HT-29 (cell line): ENCODE data around the gene RMC1. TPM values are rescaled to one million over a fixed set of nuclear protein-coding genes. Genes with fewer than 3 reads are reported as not detected.
"Not testable (repeated sequence)": the region's sequence is repeated elsewhere in the genome, so short reads cannot be mapped to it uniquely, and the experiment has no call there.

Source experiments
- DNase-seq: peaks from one replicate; pipeline ENCODE4 v3.0.0-alpha.2; 2015; ENCODE audit warnings: low spot score
- total RNA-seq: library from RNA; depleted of rRNA; stranded (reverse); fragments of >200 nt; shearing (Covaris generic); gene quantifications from 2 replicates; pipeline ENCODE4 v1.2.3, GENCODE V29; 2014

Gene RMC1
- total RNA-seq, 1 experiment from 2014 or later = 11.6 TPM

DNA sequence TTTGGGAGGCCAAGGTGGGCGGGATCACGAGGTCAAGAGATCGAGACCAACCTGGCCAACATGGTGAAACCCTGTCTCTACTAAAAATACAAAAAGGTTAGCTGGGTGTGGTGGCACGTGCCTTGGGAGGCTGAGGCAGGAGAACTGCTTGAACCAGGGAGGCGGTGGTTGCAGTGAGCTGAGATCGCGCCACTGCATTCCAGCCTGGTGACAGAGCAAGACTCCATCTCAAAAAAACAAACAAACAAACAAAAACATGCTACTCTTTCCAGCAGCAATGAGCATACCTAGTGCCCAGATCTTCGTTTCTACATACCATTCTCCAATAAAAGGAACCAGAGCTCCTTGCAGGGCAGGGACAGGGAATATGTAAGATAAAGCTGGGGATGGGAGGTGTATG, 54.2 kb downstream of the RMC1 start:
- DNase-seq = not testable (repeated sequence)

DNA sequence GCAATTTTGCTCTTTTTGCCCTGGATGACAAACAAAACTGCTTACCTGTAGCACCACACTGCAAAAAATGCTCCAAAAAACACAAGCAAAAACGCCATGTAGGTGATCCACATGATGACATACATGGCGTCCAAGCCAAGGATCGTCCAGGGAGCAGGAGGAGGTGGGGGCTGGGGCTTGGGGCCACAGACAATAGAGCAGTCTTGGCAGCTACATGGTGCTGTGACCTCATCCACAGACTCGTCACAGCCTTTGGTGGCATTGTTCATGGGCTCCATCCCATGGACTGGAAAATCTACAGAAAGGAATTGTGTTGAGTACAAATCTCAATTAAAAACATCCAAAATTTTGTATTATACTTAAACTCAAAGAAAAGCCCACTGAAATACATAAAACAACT, 56.9 kb downstream of the RMC1 start:
- no peak for DNase-seq

DNA sequence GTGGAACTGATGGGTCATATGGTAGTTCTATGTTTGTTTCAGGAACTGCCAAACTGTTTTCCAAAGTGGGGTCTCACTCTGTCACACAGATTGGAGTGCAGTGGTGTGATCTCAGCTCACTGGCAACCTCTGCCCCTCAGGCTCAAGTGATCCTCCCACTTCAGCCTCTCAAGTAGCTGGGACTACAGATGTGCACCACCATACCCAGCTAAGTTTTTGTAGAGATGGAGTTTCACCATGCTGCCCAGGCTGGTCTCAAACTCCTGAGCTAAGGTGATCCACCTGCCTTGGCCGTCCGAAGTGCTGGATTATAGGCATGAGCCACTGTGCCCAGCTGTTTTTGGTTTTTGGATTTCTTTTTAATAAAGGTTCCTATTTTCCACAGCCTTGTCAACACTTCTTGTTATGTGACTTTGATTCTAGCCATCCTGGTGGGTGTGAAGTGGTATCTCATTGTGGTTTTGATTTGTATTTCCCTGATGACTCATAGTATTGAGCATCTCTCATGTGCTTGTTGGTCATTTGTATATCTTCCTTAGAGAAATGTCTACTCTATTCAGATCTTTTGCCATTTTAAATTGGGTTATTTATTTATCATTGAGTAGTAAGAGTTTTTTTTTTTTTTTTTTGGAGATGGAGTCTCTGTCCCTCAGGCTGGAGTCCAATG, 60.2 kb downstream of the RMC1 start:
- no peak for DNase-seq

DNA sequence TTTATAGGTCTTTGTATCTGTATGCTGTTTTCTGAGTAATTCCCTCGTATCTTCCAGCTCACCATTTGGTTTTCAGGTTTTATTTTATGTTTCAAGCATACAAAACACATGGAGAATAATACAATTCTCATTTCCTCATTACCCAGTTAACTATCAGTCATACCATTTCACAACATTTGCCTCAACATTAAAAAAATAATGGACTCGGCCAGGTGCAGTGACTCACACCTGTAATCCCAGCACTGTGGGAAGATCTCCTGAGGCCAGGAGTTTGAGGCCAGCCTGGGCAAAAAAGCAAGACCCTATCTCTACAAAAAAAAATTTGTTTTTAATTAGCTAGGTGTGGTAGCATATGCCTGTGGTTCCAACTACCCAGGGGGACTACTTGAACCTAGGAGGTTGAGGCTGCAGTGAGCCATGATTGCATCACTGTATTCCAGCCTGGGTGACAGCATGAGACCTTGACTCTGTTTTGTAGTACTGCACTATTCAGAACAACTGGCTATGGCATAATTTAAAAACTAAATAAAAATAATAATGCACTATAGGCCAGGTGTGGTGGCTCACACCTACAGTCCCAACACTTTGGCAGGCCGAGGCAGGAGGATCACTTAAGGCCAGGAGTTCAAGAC, 62.7 kb downstream of the RMC1 start:
- no peak for DNase-seq

DNA sequence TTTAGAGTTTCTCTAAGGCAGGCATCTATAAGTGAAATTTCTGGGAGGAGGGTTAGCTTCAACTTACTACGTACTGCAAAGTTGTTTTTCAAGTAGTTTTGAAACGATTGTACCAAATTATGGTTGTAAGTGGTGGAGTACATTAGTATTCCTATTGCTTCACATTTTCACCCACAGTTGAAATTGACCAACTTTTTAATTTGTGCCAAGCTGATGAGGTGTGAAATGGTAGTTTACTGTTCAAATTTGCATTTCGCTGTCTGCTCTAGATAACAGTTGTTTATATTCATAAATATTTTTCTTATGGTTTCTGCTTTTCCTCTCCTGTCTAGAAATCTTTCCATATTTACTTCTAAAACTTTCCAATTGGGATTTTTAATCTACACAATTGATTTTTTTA, 64.4 kb downstream of the RMC1 start:
- DNase-seq = no peak

DNA sequence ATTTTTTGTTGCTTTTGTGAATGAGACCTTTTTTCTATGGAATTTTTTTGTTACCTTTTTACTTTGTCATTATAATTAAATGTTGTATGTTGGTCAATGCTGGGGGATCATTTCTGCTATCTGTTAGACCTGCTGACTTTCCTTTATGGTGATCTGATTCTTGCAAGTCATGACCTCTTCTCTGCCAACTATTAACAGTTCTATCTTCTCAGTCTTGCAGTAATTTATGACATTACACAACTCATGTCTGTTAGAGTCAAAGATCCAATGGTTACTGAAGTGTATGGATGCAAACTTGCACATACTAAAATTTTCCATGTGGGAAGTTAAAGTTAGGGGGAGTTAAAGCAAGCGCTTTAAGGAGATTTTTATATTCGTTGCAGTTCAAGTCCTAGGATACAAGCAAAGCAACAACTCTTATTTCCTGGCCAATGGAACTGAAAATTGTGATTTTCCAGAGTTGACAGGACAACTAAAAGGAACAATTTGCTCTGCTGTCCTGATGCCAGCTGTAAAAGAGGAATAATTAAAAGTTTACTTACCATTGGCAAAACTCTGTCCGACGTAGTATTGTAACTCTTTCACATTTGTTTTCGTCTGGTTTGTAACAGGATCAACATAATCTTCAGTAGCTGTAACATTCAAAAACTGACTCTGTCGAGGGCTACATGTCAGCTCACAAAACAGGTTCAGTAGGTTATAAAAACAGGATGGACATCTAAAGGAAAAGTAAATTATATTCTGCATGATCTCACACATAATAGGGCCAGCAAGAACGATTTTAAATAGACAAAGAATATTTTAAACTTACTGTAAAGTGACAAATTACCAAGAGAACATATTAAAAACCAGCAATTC, 65.2 kb downstream of the RMC1 start:
- no peak for DNase-seq

DNA sequence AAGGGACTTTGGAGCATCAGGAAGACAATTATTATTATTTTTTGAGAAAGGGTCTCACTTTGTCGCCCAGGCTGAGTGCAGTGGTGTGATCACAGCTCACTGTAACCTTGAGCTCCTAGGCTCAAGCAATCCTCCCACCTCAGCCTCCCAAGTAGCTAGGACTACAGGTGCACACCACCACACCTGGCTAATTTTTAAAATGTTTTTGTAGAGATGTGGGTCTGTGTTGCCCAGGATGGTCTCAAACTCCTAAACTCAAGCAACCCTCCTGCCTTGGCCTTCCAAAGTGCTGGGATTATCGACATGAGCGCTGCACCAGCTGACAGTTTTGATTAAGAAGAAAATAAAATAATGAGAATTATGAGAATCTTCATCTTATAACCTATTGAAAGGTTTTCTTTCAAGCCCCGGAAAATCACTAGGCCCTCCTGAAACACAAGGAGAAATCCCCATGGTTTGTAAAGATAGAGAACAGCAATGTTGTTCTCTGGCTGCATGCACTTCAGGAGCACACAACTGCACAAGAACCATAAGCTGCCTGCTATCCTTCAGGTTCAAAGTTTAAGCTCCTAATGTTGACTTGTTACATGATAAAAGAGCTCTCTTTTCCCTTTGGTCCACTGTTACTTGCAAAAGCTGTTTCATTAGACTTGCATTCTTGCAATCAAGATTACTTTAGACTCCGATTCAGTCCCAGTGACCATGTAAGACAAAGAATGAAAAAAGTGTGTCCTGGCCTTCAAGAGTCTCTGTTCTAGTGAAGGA, 66.2 kb downstream of the RMC1 start:
- DNase-seq = no peak

DNA sequence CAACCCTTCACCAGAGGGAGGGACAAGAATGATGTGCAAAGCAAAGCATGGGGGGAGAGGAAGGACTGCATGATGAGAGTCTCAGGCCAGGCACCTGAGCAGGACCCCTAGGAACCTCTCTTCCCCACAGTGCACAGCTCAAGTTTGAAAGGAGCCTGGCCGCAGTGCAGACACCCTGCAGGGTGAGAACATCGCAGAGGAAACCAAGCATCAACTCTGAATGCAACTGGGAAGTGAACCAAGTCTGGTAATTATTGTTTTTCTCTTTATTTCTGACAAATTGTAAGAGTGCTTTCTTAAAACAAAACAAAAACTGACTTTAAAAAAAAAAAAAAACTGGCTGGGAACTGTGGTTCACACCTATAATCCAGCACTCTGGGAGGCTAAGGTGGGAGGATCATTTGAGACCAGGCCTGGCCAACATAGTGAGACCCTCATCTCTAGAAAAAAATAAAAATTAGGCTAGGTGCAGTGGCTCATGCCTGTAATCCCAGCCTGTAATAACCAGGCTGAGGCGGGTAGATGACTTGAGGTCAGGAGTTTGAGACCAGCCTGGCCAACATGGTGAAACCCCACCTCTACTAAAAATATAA, 67.7 kb downstream of the RMC1 start:
- DNase-seq = no peak

DNA sequence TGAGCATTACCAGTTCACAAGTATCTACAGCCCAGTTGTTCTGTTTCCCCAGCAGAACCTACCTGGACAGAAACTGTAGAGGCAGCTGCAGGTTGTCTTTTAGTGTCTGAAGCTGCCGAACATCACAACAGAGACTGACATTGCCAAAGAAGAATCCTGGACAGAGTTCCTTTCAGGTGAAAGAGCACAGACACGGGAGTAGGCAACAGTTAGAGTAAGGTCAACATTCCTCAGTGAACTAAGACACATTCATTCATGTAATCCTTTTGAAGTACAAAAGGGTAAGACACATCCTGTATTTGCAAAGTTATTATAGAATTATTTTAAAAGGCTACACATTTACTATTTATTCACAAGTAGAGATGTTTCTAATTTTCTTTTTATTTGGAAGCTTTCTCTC, 68.7 kb downstream of the RMC1 start:
- DNase-seq = no peak

DNA sequence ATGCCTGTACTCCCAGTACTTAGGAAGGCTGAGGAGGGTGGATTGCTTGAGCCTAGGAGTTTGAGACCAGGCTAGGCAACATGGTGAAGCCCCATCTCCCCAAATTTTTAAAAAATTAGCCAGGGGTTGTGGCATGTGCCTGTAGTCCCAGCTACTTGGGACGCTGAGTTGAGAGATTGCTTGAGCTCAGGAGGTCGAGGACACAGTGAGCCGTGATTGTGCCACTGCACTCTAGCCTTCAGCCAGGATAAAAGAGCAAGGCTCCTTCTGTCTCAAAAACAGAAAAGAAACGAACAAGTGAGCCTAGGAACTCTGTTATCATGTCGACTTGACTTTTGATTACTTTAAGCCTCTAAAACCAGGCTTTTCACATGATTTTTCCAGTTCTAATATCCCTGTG, 69.3 kb downstream of the RMC1 start:
- no peak for DNase-seq

DNA sequence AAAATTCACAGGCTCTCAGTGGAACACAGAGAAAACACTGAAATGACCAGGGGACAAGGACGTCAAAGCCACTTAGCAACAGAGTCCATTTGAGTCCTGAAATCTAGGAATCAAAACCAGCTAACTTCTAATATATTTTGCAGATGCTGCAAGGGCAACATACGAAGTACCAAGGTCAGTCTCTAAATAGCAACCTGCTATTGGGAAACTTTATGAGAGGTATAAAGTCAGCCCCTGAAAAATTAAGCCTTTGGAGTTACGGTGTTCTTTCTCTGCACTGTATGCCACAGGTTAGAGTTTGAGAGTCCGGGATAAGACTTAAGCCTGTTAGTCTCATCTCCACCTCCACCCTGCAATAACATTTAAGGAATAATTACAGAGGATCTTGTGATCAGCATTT, 69.7 kb downstream of the RMC1 start:
- DNase-seq = no peak

DNA sequence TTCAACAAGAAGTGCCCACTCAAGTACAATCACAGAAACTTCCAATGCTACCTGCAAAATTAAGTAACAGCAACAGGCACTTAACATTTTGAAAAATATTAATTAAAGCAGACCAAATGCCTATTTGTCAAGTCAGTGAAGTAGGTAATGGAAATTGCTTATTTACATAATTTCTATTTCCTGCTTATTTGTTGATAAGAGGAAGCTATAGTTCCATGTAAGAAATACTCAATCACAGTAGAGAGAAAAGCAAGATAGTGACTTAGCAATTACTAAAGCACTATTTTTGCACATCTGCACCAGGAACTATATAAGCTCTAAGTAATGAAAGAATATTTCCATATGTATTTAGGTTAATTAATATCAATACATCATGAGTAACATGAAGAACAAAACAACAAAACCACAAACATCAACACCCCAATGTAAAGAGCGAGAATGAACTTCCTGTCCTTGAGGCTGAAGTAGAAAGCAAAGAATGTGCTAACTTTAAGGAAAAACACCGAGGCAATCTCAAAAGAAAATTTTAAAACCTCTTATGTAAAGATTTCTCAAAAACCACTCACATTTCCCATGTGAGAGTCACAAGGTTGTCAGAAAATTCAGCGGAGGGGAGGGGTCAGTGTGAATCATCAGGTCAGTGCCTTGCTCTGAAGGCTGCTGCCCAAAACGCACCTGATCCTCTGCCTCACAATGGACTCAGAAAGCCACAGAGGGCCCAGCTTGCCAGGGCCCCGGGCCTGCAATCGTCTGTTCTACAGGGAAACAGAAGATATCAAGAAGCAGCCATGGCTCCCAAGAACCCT, 70.5 kb downstream of the RMC1 start:
- DNase-seq = no peak

DNA sequence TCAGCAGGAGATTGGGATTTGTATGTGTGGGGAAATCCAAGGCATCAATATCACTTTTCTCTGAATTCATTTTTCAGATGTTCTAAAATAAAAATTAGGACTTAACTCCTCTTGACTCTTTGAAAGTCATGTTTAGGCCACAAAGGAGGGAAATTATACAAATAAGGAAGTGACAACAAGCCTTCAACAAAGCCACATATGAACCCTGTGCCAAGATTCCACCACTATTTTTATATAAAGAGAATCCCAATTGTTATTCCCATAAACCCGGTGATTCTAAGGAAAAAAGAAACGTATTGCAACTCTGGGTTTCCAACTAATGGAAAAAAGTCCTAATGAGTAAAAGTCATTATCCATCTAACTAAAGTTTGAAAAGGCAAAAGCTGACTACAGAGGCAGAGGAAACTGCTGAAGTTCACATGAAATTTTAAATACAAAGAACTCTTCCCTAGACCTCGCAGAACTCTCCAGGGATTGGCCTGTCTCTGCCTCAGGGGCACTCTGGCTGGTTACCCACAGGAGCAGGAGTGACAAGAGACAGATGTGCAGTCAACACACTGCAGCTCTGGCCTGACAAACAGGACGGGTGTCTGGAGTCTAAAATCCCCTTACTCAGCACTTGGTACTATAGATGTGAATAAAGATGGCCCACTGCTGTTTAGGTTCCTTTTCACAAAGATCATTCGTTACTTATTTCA, 71.4 kb downstream of the RMC1 start:
- DNase-seq = no peak

DNA sequence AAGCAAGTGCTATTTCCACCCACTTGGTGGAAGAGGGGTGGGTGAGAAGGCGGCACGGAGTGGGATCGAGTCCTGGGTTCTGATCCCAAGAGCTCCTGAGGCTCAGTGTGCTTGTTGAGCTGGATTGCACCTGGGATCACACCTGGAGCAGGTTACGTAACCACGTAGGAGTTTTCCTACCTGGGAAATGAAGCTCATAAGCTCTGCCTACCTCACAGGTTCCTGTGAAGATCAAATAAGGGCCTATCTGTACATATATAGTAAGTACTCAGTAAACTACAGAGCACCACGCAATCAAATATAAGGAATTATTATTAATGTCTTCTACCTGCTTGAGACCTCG, 72.0 kb downstream of the RMC1 start:
- no peak for DNase-seq

DNA sequence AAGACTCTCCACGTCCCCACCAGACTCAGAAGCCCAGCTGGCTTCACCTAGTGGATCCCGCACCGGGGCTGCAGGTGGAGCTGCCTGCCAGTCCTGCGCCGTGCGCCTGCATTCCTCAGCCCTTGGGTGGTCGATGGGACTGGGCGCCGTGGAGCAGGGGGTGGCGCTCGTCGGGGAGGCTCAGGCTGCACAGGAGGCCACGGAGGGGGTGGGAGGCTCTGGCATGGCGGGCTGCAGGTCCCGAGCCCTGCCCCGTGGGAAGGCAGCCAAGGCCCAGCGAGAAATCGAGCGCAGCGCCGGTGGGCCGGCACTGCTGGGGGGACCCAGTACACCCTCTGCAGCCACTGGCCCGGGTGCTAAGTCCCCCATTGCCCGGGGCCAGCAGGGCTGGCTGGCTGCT, 74.2 kb downstream of the RMC1 start:
- DNase-seq = not testable (repeated sequence)

DNA sequence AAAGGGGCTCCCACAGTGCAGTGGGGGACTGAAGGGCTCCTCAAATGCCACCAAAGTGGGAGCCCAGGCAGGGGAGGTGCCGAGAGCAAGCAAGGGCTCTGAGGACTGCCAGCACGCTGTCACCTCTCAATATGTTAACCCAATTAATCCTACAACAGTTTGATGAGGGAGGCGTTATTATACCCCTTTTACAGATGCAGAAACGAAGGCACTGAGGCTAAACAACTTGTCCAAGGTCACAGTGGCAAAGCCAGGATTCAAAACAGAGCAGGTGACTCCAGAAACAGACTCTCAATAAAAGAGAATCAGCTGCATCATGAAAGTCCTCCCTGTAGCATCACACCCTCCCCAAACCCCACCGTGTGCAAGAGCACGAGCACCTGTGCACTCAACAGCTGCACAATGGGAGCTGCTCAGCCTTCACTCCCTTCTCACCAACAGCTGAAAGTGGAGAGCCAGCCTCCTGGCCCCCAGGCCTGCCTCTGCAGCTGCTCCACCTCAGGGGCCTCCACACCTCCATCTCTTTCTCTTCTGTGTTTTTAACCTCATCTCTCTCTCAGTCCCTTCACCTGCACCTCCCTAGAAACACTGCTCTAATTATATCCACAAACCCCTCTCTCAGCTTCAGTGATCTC, 74.9 kb downstream of the RMC1 start:
- no peak for DNase-seq

DNA sequence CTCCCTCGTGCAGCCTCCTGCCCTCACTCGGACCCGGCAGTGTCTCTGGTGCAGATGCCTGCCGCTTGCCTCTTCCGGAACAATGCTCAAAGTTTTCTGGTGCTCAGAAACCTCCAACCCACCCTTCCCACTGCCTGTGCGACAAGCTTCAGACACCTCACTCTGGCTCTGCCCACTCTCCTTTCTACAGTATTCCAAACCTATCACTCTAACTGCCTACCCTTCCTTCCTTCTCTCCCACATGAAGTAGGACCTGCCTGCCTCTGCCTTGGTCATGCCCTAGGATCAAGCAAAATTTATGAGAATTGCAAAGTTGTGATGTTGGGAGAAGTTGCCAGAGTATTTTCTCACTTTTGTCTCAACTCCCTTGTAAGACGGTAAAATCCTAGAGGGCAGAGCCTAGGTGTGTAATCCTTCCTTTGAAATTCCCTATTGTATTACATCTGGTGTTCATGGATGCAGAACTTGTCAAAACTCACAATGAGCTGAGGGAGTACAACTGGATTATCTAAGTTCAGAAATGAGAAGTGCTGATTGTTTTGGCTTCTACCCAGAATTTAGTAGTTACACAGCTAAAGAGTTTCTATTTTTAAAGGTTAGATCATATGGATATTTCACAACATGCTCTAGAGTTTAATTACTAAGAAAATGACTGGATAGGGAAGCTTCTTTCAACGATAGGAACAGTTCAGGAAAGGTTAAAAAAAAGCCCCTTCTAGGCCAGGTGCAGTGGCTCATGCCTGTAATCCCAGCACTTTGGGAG, 75.8 kb downstream of the RMC1 start:
- no peak for DNase-seq

DNA sequence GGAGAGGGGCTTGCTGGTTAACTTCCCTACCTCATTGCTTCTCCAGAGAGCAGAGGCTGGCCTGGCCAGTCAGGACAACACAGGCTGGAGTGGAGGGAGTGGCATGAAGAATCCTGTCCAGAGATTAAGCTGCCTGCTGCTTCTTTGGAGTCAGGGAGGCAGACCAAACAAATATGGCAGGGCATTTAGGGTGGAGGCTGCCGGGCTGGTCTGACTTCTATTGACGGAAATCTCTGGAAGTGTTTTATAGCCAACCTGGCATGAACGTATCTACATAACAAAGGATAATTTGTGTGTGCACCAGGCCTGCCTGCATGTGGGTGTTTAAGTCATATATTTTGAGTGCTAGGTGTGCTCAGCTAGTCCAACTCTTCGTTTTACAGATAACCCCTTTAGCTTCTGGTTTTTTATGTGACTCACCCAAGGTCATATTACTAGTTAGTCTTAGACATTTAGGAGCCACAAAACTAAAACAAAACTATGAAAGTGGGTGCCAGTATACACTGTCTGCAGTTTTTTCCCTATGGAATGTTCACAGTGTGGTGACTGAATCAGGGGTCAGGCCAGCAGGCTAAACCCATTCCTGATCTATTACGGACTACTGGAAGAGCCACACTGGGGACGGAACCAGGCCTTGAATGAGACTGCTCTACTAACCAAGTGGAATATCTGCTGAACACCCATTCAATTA, 77.5 kb downstream of the RMC1 start:
- no peak for DNase-seq
